Activated CD4-positive, alpha-beta T cell treated with anti-CD3 and anti-CD28 coated beads, Interleukin-2, amount 10 ng/mL, durations not matched to agents 24 days and 14 days (primary cell): ENCODE results near the gene CLEC4E. TPM values are rescaled to one million over a fixed set of nuclear protein-coding genes. Genes with fewer than 3 reads are reported as not detected.
"Not testable (repeated sequence)": the region's sequence is repeated elsewhere in the genome, so short reads cannot be mapped to it uniquely, and the experiment has no call there.

Source experiments
- DNase-seq: peaks from one replicate; pipeline ENCODE4 v3.0.0; 2022
- H3K27ac Mint-ChIP-seq: one replicate; pipeline ENCODE4 v1.8.0; 2022; ENCODE audit warnings: mild to moderate bottlenecking, mixed read lengths
- H3K27me3 Mint-ChIP-seq: one replicate; pipeline ENCODE4 v1.8.0; 2022; ENCODE audit warnings: mixed read lengths
- H3K36me3 Mint-ChIP-seq: one replicate; pipeline ENCODE4 v1.8.0; 2022; ENCODE audit warnings: low read depth, mild to moderate bottlenecking, mixed read lengths
- H3K4me1 Mint-ChIP-seq: one replicate; pipeline ENCODE4 v1.8.0; 2021; ENCODE audit warnings: mixed read lengths
- H3K4me3 Mint-ChIP-seq: one replicate; pipeline ENCODE4 v1.8.0; 2022; ENCODE audit warnings: mild to moderate bottlenecking, moderate library complexity, mixed read lengths
- H3K9me3 Mint-ChIP-seq: one replicate; pipeline ENCODE4 v1.8.0; 2021; ENCODE audit warnings: mixed read lengths
- intact Hi-C: fragments of 100-400 bp; cut with micrococcal nuclease; formaldehyde crosslinking; loops from one replicate; pipeline ENCODE4 v1.15.1; 2023
- total RNA-seq: library from RNA; stranded (reverse); gene quantifications from 2 replicates; pipeline ENCODE4 v1.2.3, GENCODE V29; 2022

CLEC4E gene
- total RNA-seq, result not detected in 2 replicates

GRCh38 chr12:8540831-8541230, at the start of gene CLEC4E:
CLEC4E (minus strand) TSS chr12:8540905; CDS start chr12:8540797, 108 bp downstream.
- not testable (repeated sequence) for H3K9me3 Mint-ChIP-seq, H3K4me3 Mint-ChIP-seq, H3K36me3 Mint-ChIP-seq, H3K4me1 Mint-ChIP-seq, H3K27ac Mint-ChIP-seq, DNase-seq
- H3K27me3 Mint-ChIP-seq, result peaks cover 31% of the 10 kb centered on the region
- intact Hi-C loops, result loop anchor here (5.0 kb wide), 1 partner anchor 66 kb away; no protein-coding TSS in a partner anchor

GRCh38 chr12:8589679-8590078, 49.0 kb upstream of the CLEC4E start:
- no peak overlapping the region for H3K27ac Mint-ChIP-seq
- H3K36me3 Mint-ChIP-seq, result no peaks in the 10 kb centered on the region
- DNase-seq, result no peak
- no peak overlapping the region for H3K4me3 Mint-ChIP-seq
- H3K4me1 Mint-ChIP-seq, result peaks cover 3% of the 10 kb centered on the region
- no peaks in the 10 kb centered on the region for H3K9me3 Mint-ChIP-seq
- intact Hi-C loops, result no loop called here
- H3K27me3 Mint-ChIP-seq, result peaks cover 18% of the 10 kb centered on the region

- H3K27ac Mint-ChIP-seq, H3K4me3 Mint-ChIP-seq, intact Hi-C loops, H3K36me3 Mint-ChIP-seq, DNase-seq, H3K9me3 Mint-ChIP-seq, H3K4me1 Mint-ChIP-seq: not testable (repeated sequence)
- H3K27me3 Mint-ChIP-seq, result peaks cover 10% of the 10 kb centered on the region
Observed at GRCh38 chr12:8584478-8584877, 43.8 kb upstream of the CLEC4E start.

GRCh38 chr12:8584004-8584403, 43.3 kb upstream of the CLEC4E start:
- no peak overlapping the region for H3K27ac Mint-ChIP-seq
- H3K27me3 Mint-ChIP-seq, result peaks cover 9% of the 10 kb centered on the region
- no peak overlapping the region for H3K4me3 Mint-ChIP-seq
- intact Hi-C loops, result no loop called here
- H3K9me3 Mint-ChIP-seq, result no peaks in the 10 kb centered on the region
- H3K36me3 Mint-ChIP-seq, result no peaks in the 10 kb centered on the region
- no peak for DNase-seq
- H3K4me1 Mint-ChIP-seq, result no peaks in the 10 kb centered on the region

GRCh38 chr12:8581098-8581784, 40.5 kb upstream of the CLEC4E start:
- DNase-seq, result no peak
- no peaks in the 10 kb centered on the region for H3K4me1 Mint-ChIP-seq
- intact Hi-C loops, result no loop called here

GRCh38 chr12:8577879-8578278, 37.2 kb upstream of the CLEC4E start:
- no peaks in the 10 kb centered on the region for H3K9me3 Mint-ChIP-seq
- no peak for DNase-seq
- no peak overlapping the region for H3K27ac Mint-ChIP-seq
- intact Hi-C loops, result no loop called here
- no peak overlapping the region for H3K4me3 Mint-ChIP-seq
- no peaks in the 10 kb centered on the region for H3K4me1 Mint-ChIP-seq
- no peaks in the 10 kb centered on the region for H3K36me3 Mint-ChIP-seq
- peaks cover 10% of the 10 kb centered on the region for H3K27me3 Mint-ChIP-seq

More at GRCh38 chr12:8581098-8581784, 40.5 kb upstream of the CLEC4E start:
- H3K27ac Mint-ChIP-seq, result no peak overlapping the region
- H3K27me3 Mint-ChIP-seq, result peaks cover 5% of the 10 kb centered on the region
- H3K36me3 Mint-ChIP-seq, result no peaks in the 10 kb centered on the region
- H3K4me3 Mint-ChIP-seq, result no peak overlapping the region
- no peaks in the 10 kb centered on the region for H3K9me3 Mint-ChIP-seq

GRCh38 chr12:8572507-8572906, 31.8 kb upstream of the CLEC4E start:
- H3K27me3 Mint-ChIP-seq, result peaks cover 7% of the 10 kb centered on the region
- H3K36me3 Mint-ChIP-seq, result no peaks in the 10 kb centered on the region
- no peak overlapping the region for H3K4me3 Mint-ChIP-seq
- no peak for DNase-seq
- intact Hi-C loops, result no loop called here
- H3K9me3 Mint-ChIP-seq, result no peaks in the 10 kb centered on the region
- H3K4me1 Mint-ChIP-seq, result peaks cover 5% of the 10 kb centered on the region
- no peak overlapping the region for H3K27ac Mint-ChIP-seq

GRCh38 chr12:8566525-8566924, 25.8 kb upstream of the CLEC4E start:
- H3K27me3 Mint-ChIP-seq, result peaks cover 3% of the 10 kb centered on the region
- intact Hi-C loops, result no loop called here
- no peaks in the 10 kb centered on the region for H3K9me3 Mint-ChIP-seq
- no peak overlapping the region for H3K27ac Mint-ChIP-seq
- no peak overlapping the region for H3K4me3 Mint-ChIP-seq
- no peaks in the 10 kb centered on the region for H3K4me1 Mint-ChIP-seq
- no peaks in the 10 kb centered on the region for H3K36me3 Mint-ChIP-seq
- no peak for DNase-seq

GRCh38 chr12:8566052-8566451, 25.3 kb upstream of the CLEC4E start:
- intact Hi-C loops, DNase-seq, H3K4me3 Mint-ChIP-seq, H3K27me3 Mint-ChIP-seq, H3K9me3 Mint-ChIP-seq, H3K4me1 Mint-ChIP-seq, H3K27ac Mint-ChIP-seq, H3K36me3 Mint-ChIP-seq: not testable (repeated sequence)

GRCh38 chr12:8564656-8565055, 24.0 kb upstream of the CLEC4E start:
- Mint-ChIP-seq H3K27me3 (peaks cover 3% of the 10 kb centered on the region), H3K4me3 (no peak overlapping the region), H3K4me1 (no peaks in the 10 kb centered on the region), H3K36me3 (no peaks in the 10 kb centered on the region), H3K9me3 (no peaks in the 10 kb centered on the region), H3K27ac (no peak overlapping the region)
- intact Hi-C loops, result no loop called here
- DNase-seq, result no peak

GRCh38 chr12:8563356-8563755, 22.7 kb upstream of the CLEC4E start:
- H3K27ac Mint-ChIP-seq, result no peak overlapping the region
- H3K36me3 Mint-ChIP-seq, result no peaks in the 10 kb centered on the region
- no peak overlapping the region for H3K4me3 Mint-ChIP-seq
- H3K9me3 Mint-ChIP-seq, result no peaks in the 10 kb centered on the region
- intact Hi-C loops, result no loop called here
- no peaks in the 10 kb centered on the region for H3K4me1 Mint-ChIP-seq
- H3K27me3 Mint-ChIP-seq, result peaks cover 3% of the 10 kb centered on the region
- DNase-seq, result no peak

- Mint-ChIP-seq H3K4me3 (no peak overlapping the region), H3K4me1 (no peaks in the 10 kb centered on the region), H3K27ac (no peak overlapping the region), H3K27me3 (peaks cover 3% of the 10 kb centered on the region), H3K9me3 (no peaks in the 10 kb centered on the region), H3K36me3 (no peaks in the 10 kb centered on the region)
- DNase-seq, result no peak
- intact Hi-C loops, result no loop called here
Observed at GRCh38 chr12:8562310-8562709, 21.6 kb upstream of the CLEC4E start.

GRCh38 chr12:8561011-8561410, 20.3 kb upstream of the CLEC4E start:
- Mint-ChIP-seq H3K27ac (no peak overlapping the region), H3K4me1 (no peaks in the 10 kb centered on the region), H3K9me3 (no peaks in the 10 kb centered on the region), H3K36me3 (no peaks in the 10 kb centered on the region), H3K4me3 (no peak overlapping the region), H3K27me3 (peaks cover 4% of the 10 kb centered on the region)
- no peak for DNase-seq
- intact Hi-C loops, result no loop called here

GRCh38 chr12:8559676-8560075, 19.0 kb upstream of the CLEC4E start:
- no peaks in the 10 kb centered on the region for H3K36me3 Mint-ChIP-seq
- no peaks in the 10 kb centered on the region for H3K9me3 Mint-ChIP-seq
- H3K4me1 Mint-ChIP-seq, result no peaks in the 10 kb centered on the region
- no peak overlapping the region for H3K27ac Mint-ChIP-seq
- no peak overlapping the region for H3K4me3 Mint-ChIP-seq
- DNase-seq, result no peak
- intact Hi-C loops, result no loop called here
- H3K27me3 Mint-ChIP-seq, result peaks cover 4% of the 10 kb centered on the region

GRCh38 chr12:8556531-8557097, 15.9 kb upstream of the CLEC4E start:
- no peak for DNase-seq
- H3K4me3 Mint-ChIP-seq, result no peak overlapping the region
- intact Hi-C loops, result no loop called here
- H3K27ac Mint-ChIP-seq, result no peak overlapping the region
- H3K27me3 Mint-ChIP-seq, result peaks cover 9% of the 10 kb centered on the region
- H3K9me3 Mint-ChIP-seq, result no peaks in the 10 kb centered on the region
- no peaks in the 10 kb centered on the region for H3K4me1 Mint-ChIP-seq
- no peaks in the 10 kb centered on the region for H3K36me3 Mint-ChIP-seq
